NCI-H82 treated with DMSO at 0.1 percent for 48 hours (cell line): ENCODE data around the gene FOXL3.

Experiments
- DNase-seq: peaks from one replicate; lab custom pipeline; 2025; ENCODE audit not compliant: unreplicated experiment; lab: John Stamatoyannopoulos, UW

FOXL3 gene

DNA sequence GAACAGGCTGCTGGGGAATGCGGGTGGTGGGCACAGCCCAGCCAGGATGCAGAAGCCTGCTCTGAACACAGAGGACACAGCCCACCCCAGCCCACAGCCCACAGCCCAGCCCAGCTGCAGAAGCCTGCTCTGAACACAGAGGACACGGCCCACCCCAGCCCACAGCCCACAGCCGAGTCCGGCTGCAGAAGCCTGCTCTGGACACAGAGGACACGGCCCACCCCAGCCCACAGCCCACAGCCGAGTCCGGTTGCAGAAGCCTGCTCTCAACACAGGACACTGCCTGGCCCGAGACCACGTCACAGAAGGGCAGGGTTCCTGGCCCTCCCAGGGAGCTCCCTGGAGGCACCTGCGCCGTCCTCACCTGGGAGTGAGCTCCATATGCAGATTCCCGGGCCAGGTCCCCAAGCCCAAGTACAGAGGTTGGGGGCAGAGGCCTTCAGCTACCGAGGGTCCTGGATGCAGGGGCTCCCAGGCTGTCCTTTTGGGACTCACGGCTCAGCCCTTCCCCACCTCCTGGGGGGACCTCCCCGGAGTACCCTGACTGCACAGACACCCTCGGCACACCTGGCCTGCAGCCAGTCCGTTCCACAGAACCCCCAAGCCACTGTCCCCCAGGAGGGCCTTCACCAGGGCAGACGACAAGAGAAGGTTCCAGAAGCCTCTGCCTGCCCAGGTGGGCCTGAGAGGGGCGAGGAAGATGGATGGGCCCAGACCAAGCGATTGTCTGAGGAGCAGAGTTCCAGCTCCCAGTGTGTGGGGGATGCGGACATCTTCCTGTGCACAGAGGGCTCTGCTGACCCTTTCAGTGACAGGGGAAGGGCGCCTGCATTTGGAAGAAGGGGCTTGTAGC lies 23.7 kb upstream of the FOXL3 start:
- no peak for DNase-seq

GRCh38 chr7:266851-267840 lies 22.8 kb upstream of the FOXL3 start:
- DNase-seq: no peak

DNA sequence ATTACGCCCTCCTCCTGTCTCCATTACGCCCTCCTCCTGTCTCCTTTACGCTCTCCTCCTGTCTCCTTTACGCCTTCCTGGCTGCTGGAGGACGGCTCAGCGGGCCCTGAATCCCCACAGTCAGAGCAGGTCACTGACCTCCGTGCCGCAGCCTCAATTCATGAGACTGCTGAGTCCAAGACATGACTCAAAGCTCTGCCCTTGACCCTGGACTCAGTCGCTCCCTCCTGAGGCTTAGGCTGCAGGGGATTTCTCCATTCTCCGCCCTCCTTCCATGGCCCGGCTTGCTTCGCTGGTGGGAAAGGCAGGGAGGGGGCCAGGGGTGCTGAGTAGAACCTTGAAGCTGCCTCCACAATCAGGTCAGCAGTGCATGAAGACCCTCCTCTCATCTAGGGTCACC lies 21.0 kb upstream of the FOXL3 start:
- DNase-seq: no peak

- no peak for DNase-seq
Measured at GRCh38 chr7:269721-270120, 20.2 kb upstream of the FOXL3 start.

- DNase-seq: no peak
Measured at GRCh38 chr7:270351-270983, 19.5 kb upstream of the FOXL3 start.

DNA sequence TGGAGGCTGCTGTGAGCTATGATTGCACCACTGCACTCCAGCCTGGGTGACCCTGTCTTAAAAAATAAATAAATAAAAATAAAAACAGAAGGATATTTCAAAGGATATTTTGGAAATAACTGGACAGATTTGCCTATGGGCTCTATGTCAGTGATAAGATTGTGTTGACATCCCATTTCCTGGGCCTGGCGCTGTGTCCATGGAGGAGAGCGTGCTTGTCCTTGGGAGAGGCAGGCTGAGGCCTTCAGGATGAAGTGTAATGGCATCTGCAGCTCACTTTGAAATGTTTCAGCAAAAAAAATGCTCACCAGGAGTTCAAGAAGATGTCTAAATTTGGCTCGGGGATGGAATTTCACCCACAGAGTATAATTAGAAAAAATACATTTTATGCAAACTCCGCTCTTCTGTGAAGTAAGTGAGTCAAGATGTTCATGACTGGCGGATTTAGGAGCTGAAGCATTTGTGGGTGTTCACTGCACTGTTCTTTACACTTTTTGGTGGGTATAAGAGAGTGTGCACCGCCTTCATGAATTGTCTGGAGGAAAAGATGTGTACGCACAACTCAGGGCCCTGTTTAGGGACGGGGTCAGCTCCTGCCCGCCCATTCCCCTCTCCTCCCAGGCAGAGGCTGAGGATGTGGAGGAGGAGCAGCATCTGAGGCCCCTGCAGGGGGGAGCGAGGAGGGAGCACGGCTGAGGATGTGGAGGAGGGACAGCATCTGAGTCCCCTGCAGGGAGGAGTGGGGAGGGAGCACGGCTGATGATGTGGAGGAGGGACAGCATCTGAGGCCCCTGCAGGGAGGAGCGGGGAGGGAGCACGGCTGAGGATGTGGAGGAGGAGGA lies 18.5 kb upstream of the FOXL3 start:
- no peak for DNase-seq

GRCh38 chr7:272108-272615 lies 17.8 kb upstream of the FOXL3 start:
- no peak for DNase-seq

GRCh38 chr7:272631-273030 lies 17.3 kb upstream of the FOXL3 start:
- DNase-seq: no peak

- no peak for DNase-seq
Measured at GRCh38 chr7:273327-273726, 16.6 kb upstream of the FOXL3 start.

GRCh38 chr7:274266-274665 lies 15.7 kb upstream of the FOXL3 start:
- DNase-seq: no peak

DNA sequence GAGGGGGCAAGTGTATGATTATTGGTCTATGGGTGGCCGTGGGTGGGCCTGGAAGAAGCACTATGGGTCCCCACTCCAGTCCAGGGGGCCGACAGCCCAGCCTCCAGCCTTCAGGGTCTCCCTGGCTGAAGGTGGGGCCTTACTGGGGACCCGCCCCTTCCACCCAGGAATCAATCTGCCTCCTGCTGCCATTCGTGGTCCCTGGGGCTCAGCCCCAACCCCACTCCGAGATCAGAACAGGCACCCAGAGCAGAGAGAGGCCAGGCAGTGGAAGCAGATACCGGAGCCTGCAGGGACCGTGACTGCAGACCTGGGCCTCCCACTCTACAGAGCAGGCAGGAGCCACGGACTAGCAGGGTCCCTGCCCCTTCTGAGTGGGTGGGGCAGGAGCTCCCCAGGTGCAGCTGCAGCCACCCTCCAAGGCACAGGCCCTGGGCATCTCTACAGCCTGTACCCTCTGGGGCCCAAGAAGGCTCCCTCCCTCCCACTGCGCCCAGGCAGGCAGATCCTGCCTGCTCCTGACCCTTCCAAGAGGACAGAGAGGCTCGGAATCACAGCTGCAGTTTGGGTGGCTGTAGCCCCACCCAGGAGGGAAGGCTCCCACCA lies 13.6 kb upstream of the FOXL3 start:
- no peak for DNase-seq

- no peak for DNase-seq
Measured at GRCh38 chr7:277228-277627, 12.7 kb upstream of the FOXL3 start.

DNA sequence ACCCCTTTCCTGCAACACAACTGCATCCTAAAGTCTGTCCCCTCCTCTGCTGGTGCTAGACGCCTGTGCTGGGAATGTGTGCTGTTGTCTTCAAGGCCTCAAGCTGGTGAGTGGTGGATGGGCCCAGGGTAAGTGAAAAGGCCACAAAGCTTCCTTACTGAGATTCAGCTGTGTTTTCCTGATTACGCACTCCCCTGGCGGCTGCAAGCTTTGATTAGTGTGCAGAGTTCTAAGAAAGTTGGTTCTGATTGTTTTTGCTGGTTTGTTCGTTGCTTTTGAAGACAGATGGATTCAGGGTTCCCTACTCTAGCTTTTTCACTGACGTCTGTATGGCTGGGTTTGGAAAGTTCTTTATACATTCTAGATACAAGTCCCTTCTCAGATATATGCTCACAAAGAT lies 11.9 kb upstream of the FOXL3 start:
- no peak for DNase-seq

GRCh38 chr7:279821-280220 lies 10.1 kb upstream of the FOXL3 start:
- no peak for DNase-seq

- no peak for DNase-seq
Measured at GRCh38 chr7:280461-280860, 9.5 kb upstream of the FOXL3 start.

DNA sequence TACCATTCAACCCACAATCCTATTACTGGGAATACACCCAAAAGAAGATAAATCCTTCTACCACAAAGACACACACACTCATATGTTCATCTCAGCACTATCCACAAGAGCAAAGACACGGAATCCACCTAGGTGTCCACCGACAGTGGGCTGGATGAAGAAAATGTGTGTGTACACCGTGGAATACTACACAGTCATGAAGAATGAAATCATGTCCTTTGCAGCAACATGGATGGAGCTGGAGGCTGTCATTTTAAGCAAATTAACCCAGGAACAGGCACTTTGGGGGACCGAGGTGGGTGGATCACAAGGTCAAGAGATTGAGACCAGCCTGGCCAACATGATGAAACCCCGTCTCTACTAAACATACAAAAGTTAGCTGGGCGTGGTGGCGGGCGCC lies 8.3 kb upstream of the FOXL3 start:
- DNase-seq: no peak

DNA sequence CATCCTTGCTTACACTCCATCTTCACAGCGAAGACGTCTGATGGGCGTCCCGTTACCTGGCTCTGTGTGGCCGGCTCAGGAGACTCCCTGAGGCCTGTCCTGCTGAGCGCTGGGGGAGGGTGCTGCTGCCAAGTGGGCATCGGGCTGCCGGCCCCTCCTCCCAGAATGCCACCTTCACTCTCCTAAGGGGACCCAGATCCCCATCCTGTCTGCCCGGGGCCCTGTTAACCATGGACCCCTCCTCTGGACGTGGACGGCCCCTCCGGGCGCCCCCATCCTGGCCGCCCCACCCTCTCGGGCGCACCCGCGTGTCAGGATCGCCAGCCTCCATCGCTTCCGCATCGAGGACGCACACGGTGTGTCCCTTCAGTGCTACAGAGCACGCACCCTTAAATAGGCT lies 7.3 kb upstream of the FOXL3 start:
- DNase-seq: no peak

- no peak for DNase-seq
Measured at GRCh38 chr7:284762-285722, 4.9 kb upstream of the FOXL3 start.

- DNase-seq: no peak
Measured at GRCh38 chr7:285731-286130, 4.2 kb upstream of the FOXL3 start.
